ENCODE results near the gene WNT3A. TPM values are rescaled to one million over a fixed set of nuclear protein-coding genes. Genes with fewer than 3 reads are reported as not detected.

The WNT3A gene
- total RNA-seq, 4 donors from 2014 or later: not detected

GRCh38 chr1:228048120-228048519 lies 41.3 kb downstream of the WNT3A start:
- TF ChIP-seq CTCF (IDR thresholded peaks at IDR 0.05): no peak
- no peak for ATAC-seq (ENCODE audit: low FRiP score)

GRCh38 chr1:228048659-228049298 lies 42.0 kb downstream of the WNT3A start:
- TF ChIP-seq CTCF (IDR thresholded peaks at IDR 0.05): no peak
- DNase-seq (ENCODE audit: low spot score) (no peak), ATAC-seq (ENCODE audit: low FRiP score) (no peak)

More at GRCh38 chr1:228048120-228048519, 41.3 kb downstream of the WNT3A start:
- no peak for DNase-seq (ENCODE audit: low spot score)

GRCh38 chr1:228050571-228051231 lies 43.9 kb downstream of the WNT3A start:
- DNase-seq (ENCODE audit: low spot score): no peak

GRCh38 chr1:228058172-228058948 lies 51.6 kb downstream of the WNT3A start:
- no peak for DNase-seq (ENCODE audit: low spot score)
- ATAC-seq (ENCODE audit: low FRiP score): no peak
- no peak for TF ChIP-seq CTCF (IDR thresholded peaks at IDR 0.05)

More at GRCh38 chr1:228050571-228051231, 43.9 kb downstream of the WNT3A start:
- TF ChIP-seq CTCF (IDR thresholded peaks at IDR 0.05): no peak
- no peak for ATAC-seq (ENCODE audit: low FRiP score)

- no peak for ATAC-seq (ENCODE audit: low FRiP score)
Observed at GRCh38 chr1:228058949-228059633, 52.3 kb downstream of the WNT3A start.

More at GRCh38 chr1:228058949-228059633, 52.3 kb downstream of the WNT3A start:
- DNase-seq (ENCODE audit: low spot score): no peak
- TF ChIP-seq CTCF (IDR thresholded peaks at IDR 0.05): no peak
